Measurements from ENCODE around the gene NAPSA.
"Not testable (repeated sequence)": the region's sequence is repeated elsewhere in the genome, so short reads cannot be mapped to it uniquely, and the experiment has no call there.

NAPSA gene

DNA sequence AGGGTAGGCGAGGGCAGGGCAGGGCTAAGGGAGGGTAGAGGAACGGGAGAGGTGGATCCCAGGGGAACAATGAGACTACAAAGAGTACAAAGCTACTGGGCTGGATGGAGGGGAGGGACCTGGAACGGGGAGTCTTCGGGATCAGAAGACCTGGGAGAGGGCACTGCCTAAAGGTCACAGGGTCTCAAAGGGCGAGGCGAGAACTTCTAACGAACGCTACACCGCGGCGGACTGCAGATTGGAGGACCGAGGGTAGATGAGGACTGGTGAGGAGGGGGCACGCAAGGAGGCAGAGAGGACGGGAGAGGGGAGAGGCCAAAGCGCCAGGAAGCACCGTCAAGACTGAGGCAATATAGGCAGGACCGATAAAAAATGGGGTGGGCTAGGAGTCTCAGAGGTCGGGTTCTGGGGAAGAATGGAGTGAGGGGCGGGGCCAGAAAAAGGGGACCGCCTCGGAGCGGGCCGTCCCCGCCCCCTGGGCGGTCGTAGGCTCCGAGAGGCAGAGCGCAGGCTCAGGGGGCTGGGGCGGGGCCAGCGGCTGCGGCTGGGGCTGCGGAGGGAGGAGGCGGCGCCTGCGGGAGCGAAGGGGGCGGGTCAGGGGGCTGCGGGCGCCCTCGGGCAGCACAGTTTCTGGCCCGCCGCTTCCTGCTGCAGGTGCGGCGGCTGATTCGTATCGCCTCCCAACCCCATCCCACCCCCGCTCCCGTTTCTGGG lies 34.9 kb downstream of the NAPSA start:
- peak; percentile 92 for DNase-seq (ENCODE audit: low spot score)

DNA sequence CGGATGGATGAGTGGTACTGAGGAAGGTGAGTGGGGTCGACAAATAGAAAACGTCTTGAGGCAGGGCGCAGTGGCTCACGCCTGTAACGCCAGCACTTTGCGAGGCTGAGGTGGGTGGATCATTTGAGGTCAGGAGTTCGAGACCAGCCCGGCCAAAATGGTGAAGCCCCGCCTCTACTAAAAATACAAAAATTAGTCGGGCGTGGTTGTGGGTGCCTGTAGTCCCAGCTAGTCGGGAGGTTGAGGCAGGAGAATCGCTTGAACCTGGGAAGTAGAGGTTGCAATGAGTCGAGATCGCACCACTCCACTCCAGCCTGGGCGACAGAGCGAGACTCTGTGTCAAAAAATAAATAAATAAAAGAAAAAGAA lies 35.5 kb downstream of the NAPSA start:
- DNase-seq (ENCODE audit: low spot score): not testable (repeated sequence)

- DNase-seq (ENCODE audit: low spot score): peak; percentile 99
Observed at GRCh38 chr19:50329146-50329925, 36.1 kb downstream of the NAPSA start, which contains the start of gene KCNC3. Gene KCNC3, minus strand, starts transcription at chr19:50329377. Its CDS starts 295 bp downstream, at chr19:50329082.

- DNase-seq (ENCODE audit: low spot score): no peak
Observed at GRCh38 chr19:50328873-50329145, 36.6 kb downstream of the NAPSA start.

DNA sequence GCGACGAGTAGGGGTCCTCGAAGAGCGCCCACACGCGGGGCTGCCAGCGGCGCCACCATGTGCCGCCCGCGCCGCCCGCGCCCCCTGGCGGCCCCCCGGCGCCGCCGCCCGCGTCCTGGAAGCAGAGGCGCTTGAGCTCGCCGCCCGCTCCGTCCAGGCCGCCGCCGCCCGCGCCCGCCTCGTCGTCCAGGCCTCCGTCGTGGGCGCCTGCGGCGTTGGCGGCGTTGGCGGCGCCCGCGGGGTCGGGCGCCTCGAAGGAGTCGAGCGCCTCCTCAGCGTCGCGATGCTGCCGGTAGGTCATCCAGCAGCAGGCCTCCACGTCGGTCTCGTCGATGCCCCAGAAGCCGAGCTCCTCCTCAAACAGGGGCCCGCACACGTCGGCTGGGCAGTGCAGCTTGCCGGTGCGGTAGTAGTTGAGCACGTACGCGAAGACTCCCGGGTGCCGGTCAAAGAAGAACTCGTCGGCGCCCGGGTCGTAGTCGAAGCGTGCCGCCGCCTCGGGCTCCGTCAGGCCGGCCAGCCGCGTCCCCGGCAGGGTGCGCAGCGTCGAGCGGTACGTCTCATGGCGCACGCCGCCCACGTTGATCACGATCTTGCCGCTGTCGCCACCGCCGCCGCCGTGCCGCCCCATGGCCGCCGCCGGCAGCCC lies 37.1 kb downstream of the NAPSA start:
- no peak for DNase-seq (ENCODE audit: low spot score)

GRCh38 chr19:50327461-50328223 lies 37.8 kb downstream of the NAPSA start:
- DNase-seq (ENCODE audit: low spot score): no peak

DNA sequence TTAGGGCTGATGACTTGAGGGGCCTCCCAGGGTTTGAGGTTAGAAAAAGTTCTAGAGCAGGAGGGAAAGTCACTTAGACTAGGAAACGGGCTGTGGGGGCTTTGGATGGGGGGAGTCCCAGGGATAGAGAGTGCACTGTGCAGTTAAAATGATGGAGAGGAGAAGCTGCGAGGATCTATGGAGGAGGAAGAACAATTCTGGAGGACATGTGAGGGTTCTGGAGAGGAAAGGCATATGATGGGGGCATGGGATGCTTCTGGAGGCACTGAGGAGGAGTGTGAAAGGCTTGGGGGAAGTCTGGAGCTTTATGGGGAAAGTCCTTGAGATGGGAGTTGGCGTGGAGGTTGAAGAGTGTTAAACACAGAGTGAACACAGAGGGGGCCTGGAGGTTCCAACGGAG lies 38.4 kb downstream of the NAPSA start:
- no peak for DNase-seq (ENCODE audit: low spot score)

DNA sequence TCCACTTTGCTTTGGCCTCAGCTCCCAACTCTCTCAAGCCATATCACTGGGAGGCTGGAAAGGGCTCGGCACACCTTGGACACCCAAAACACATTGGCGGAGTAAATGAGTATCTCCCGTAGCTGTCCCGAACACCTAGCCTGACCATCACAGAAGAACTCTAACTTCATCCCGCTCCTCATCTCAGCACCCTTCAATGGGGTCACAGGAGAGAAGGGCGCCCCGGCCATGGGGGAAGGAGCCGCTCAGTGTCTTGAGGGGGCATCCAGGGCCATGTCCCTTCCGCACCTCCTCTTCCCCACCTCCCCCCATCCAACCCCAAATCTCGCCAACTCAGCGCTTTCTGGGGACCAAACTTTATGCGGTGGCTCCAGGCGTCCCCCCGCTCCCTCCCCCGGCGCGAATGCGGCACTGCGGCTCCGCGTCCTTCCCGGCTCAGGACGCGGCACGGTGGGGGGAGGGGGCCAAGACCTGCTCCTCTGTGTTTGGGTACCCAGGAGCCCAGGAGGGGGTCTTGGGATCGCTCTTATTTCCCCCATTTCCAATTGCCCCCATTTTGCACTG lies 39.3 kb downstream of the NAPSA start:
- no peak for DNase-seq (ENCODE audit: low spot score)

DNA sequence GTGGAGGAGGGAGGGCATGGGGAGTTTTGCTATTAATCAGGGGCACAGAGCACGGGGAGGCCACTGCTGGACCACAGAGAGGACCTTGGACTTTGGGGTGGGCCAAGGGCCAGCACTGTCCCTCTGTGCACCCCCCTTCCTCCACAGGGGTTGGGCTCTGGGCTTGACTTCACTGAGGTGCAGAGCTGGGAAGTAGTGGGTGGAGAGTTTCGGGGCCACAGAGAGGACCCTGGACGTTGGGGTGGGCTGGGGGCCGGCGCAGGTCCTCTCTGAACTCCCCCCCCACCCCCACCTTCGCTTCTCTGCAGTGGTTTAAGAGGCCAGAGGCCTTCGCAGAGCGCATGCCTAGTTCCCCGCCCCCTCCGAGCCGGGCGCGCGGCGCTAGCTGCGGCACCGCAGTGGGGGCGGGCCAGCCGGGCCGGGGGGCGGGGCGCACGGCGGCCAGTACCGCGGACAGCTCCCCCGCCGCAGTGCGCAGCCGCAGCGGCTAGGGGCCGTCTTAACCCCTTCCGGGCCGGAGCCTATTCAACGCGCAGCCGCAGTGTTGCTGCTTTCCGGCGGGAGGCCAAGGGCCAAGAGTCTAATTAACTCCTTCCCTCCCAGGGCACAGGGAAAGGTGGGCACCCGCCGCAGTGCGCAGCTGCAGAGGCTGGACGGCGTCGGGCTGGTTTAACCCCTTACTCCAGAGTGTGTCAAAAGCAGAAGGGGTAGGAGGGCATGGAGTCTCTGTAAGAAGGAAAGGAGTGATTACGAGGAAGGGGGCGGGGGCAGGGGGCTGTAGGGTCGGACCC lies 39.9 kb downstream of the NAPSA start:
- peak; percentile 87 for DNase-seq (ENCODE audit: low spot score)

GRCh38 chr19:50324331-50324730 lies 41.1 kb downstream of the NAPSA start:
- no peak for DNase-seq (ENCODE audit: low spot score)

GRCh38 chr19:50323782-50324133 lies 41.7 kb downstream of the NAPSA start:
- no peak for DNase-seq (ENCODE audit: low spot score)

- DNase-seq (ENCODE audit: low spot score): no peak
Observed at GRCh38 chr19:50322931-50323781, 42.3 kb downstream of the NAPSA start.

DNA sequence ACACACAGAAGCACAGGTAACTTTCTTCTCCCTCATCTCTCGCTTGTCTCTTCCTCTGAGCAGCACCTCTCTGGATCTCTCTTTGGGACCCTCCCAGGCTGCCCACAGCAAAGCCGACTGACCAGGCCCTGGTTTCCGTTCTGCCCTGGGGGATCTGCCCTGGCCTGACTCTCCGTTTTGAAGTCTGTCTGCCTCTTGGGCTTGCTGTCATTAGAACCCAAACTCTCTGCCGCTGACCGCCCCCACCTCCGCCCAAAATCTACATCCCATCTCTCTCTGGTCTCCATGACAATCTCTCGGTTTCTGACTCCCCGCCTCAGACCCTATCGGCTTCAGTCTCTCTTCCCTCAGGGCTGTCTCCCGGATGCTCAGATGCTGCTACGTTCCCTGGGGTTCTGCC lies 43.2 kb downstream of the NAPSA start:
- no peak for DNase-seq (ENCODE audit: low spot score)

GRCh38 chr19:50321831-50322230 lies 43.6 kb downstream of the NAPSA start:
- DNase-seq (ENCODE audit: low spot score): no peak

- DNase-seq (ENCODE audit: low spot score): no peak
Observed at GRCh38 chr19:50320596-50320995, 44.8 kb downstream of the NAPSA start.

- no peak for DNase-seq (ENCODE audit: low spot score)
Observed at GRCh38 chr19:50320051-50320450, 45.4 kb downstream of the NAPSA start.

DNA sequence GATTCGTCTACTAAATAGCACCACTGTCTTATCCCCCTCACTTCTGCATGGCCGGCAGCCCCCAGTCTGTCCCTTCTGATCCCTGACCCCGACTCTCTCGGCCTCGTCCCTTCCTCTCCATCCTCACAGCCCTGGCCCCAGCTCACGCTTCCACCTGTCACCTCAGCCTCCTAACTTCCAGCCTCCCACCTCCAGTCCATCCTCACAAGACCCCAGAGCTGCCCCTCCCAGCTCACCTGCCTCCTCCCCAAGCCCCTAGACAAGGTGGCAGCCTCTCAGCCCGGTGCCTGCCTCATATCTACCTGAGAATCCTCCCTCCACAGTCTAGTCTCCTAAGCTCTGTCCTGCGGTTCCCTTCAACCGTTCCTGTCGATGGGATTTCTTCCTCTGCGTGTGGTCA lies 46.3 kb downstream of the NAPSA start:
- DNase-seq (ENCODE audit: low spot score): no peak

DNA sequence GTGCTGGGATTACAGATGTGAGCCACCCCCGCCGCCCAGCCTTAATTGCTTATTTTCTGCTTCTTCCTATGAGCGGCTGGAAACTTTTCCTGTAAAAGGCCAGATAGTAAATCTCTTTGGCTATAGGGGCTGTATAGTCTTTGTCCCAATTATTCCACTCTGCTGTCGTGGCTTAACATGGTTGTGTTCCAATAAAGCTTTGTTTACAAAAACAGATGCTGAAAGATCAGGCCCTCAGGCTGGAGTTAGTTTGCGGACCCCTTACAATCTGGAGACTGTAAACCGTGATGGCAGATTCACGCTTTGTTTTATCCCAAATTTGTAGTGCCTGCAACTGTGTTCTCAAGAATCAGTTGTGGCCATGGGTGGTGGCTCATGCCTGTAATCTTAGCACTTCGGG lies 47.0 kb downstream of the NAPSA start:
- no peak for DNase-seq (ENCODE audit: low spot score)

- DNase-seq (ENCODE audit: low spot score): no peak
Observed at GRCh38 chr19:50317115-50317514, 48.3 kb downstream of the NAPSA start.

DNA sequence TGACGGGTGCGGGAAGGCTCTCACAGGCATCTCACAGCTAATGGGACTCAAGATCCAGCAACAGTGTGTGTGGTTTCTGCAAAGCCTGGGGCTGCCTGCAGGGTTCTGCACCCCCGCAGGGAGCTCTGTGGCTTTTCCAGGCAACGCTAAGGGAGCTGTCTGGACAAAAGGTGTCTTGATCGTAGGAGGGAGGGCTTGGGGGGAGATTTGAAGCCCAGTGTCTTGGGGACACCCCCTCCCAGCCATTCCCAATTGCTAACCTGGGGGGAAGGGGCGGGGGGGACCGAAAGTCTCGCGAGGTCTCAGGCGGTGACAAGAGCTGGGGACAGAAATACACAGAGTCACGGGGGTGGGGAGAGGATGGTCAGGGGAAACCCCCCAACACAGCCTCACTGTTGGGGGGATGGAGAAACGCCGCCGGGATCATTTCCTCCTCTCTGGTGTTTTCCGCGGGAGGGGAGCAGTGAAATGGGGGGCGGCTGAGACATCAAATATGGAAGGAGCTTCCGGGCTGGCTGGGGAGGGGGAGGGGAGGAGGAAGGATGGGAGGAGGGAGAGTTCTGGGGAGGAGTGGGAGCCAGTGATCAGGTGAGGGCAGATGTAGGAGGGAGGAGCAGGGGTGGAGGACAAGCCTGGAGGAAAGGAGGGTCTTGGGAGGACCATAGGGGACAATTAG lies 49.5 kb downstream of the NAPSA start:
- no peak for DNase-seq (ENCODE audit: low spot score)

Measured in activated CD4-positive, alpha-beta T cell treated with anti-CD3 and anti-CD28 coated beads, Interleukin-2, Interleukin-4, amounts not matched to agents 100 ng/mL and 50 ng/mL, durations not matched to agents 16 hours and 8 hours (primary cell).